Brain microvascular endothelial cell (primary cell): ENCODE results near the gene HAGH.
"Not testable (repeated sequence)": the region's sequence is repeated elsewhere in the genome, so short reads cannot be mapped to it uniquely, and the experiment has no call there.

Experiments used
- DNase-seq: peaks from one replicate; pipeline ENCODE4 v3.0.0-alpha.2; 2020
- H3K27ac ChIP-seq: fragments of 250-450 bp; sonication (Bioruptor Pico); 2 replicates; pipeline ENCODE4 v1.5.1; 2020; ENCODE audit warnings: mild to moderate bottlenecking, moderate library complexity
- H3K27me3 ChIP-seq: fragments of 250-450 bp; sonication (Bioruptor Pico); replicated peaks from 2 replicates; pipeline ENCODE4 v1.5.1; 2020; ENCODE audit warnings: mild to moderate bottlenecking
- H3K36me3 ChIP-seq: fragments of 250-450 bp; sonication (Bioruptor Pico); replicated peaks from 2 replicates; pipeline ENCODE4 v1.5.1; 2020; ENCODE audit warnings: mild to moderate bottlenecking
- H3K4me3 ChIP-seq: 2 replicates; pipeline ENCODE4 v1.5.1; 2011; ENCODE audit warnings: low read depth, mild to moderate bottlenecking, control low read depth, low read length, moderate library complexity
- in situ Hi-C: cut with HindIII; loops from 2 replicates; pipeline ENCODE4 v1.10.0; 2017; ENCODE audit warnings: low sequenced_read_pairs, low pct_ligation_motif_present
- TF ChIP-seq, protein P1 (sequence below): IDR thresholded peaks from 2 replicates; pipeline ENCODE4 v1.5.1; 2011; ENCODE audit warnings: low read depth, mild to moderate bottlenecking, moderate library complexity, low read length, control low read depth, inconsistent platforms; ENCODE audit errors: missing control alignments

HAGH gene

DNA sequence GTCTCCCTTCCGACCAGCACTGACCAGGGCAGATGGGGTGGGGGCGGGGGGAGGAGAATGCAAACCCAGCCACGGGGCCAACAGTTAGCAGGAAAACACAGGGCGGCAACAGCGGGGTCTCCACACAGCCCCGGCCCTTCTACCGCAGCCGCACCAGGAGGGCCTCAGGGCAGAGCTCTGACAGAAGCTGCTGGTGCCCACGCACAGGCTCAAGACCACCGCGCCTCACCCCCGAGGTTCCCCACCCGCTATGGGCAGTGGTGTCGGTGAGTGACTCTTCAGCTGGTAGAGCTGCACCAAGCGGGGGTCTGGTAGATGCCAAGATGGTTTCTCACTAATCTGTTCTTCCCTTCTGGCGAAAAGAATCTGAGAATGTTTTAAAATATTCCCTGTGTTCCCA lies 16.1 kb downstream of the HAGH start:
- peaks cover 15% of the 10 kb centered on the region for H3K36me3 ChIP-seq

DNA sequence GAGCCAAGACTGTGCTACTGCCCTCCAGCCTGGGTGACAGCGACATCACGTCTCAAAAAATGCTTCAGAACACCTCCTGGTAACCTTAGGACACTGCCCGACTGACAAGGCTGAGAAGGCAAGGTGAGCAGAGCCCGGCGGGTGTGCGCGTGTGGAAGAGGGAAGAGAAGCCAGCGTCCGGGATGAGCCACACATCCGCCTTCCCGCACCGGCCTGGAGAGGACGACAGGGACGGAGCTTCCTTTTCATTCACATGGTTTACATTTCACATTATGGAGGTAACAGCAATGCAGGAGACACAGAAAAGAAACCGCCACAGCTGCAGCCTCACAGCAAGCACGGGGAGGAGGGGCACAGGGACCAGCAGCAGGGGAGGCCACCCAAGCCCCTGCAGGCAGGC lies 16.5 kb downstream of the HAGH start:
- DNase-seq = no peak
- peaks cover 13% of the 10 kb centered on the region for H3K36me3 ChIP-seq
- in situ Hi-C loops = no loop called here
- no peaks in the 10 kb centered on the region for H3K27me3 ChIP-seq
- TF ChIP-seq, protein P1, sequence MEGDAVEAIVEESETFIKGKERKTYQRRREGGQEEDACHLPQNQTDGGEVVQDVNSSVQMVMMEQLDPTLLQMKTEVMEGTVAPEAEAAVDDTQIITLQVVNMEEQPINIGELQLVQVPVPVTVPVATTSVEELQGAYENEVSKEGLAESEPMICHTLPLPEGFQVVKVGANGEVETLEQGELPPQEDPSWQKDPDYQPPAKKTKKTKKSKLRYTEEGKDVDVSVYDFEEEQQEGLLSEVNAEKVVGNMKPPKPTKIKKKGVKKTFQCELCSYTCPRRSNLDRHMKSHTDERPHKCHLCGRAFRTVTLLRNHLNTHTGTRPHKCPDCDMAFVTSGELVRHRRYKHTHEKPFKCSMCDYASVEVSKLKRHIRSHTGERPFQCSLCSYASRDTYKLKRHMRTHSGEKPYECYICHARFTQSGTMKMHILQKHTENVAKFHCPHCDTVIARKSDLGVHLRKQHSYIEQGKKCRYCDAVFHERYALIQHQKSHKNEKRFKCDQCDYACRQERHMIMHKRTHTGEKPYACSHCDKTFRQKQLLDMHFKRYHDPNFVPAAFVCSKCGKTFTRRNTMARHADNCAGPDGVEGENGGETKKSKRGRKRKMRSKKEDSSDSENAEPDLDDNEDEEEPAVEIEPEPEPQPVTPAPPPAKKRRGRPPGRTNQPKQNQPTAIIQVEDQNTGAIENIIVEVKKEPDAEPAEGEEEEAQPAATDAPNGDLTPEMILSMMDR = no peak
- H3K27ac ChIP-seq = no peak overlapping the region
- H3K4me3 ChIP-seq = no peak overlapping the region

More for the DNA sequence above, 16.1 kb downstream of the HAGH start:
- TF ChIP-seq, protein P1 = no peak
- in situ Hi-C loops = no loop called here
- no peak for DNase-seq
- Histone ChIP-seq H3K27me3 (no peaks in the 10 kb centered on the region), H3K4me3 (no peak overlapping the region), H3K27ac (no peak overlapping the region)

DNA sequence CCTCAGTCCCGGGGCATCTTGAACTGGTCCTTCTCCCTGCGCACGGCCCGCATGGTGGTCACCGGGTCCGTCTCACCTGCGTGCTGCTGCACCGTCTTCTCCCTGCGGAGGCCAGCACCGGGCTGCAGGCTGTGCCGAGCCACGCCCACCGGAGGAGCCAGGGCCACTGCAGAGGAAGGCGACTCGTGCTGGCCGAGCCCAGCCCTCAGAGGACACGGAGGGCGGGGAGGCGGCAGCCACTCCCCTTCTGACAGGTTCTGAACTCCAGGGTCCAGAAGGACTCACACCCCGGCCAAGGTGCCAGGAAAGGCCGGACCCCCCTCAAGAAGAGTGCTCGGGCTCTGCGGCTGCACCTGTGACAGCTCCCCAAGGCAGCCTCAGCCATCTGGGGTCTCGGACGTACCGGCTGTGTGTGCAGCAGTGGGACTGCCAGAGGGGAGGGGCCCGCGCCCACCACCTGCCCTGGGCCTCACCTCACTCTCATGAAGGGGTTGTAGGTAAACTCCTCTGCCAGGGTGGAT lies 17.3 kb downstream of the HAGH start:
- no peak for DNase-seq
- H3K27me3 ChIP-seq = no peaks in the 10 kb centered on the region
- in situ Hi-C loops = no loop called here
- no peak overlapping the region for H3K27ac ChIP-seq
- TF ChIP-seq, protein P1 = no peak
- no peak overlapping the region for H3K4me3 ChIP-seq
- H3K36me3 ChIP-seq = peaks cover 13% of the 10 kb centered on the region

DNA sequence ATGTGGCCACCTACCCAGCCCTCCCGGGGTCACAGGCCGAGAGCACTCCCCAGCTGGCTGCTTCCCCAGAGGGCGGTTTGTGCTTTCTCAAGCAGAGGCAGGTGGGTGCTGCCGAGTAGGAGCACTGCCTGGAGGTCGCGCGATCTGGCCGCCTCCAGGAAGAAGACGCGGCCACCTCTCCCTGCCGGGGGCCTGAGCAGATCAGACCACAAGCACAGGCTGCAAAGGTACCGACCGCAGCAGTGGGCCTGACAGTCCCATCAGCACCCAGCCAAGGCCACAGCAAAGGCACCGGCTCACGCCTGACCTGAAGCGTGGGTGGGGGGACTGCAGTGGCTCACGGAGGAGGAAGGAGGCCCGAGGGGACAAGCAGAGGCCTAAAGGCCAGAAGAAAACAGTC lies 17.9 kb downstream of the HAGH start:
- in situ Hi-C loops = no loop called here
- DNase-seq = no peak
- peaks cover 13% of the 10 kb centered on the region for H3K36me3 ChIP-seq
- H3K4me3 ChIP-seq = no peak overlapping the region
- TF ChIP-seq, protein P1 = no peak
- H3K27me3 ChIP-seq = no peaks in the 10 kb centered on the region
- H3K27ac ChIP-seq = no peak overlapping the region

DNA sequence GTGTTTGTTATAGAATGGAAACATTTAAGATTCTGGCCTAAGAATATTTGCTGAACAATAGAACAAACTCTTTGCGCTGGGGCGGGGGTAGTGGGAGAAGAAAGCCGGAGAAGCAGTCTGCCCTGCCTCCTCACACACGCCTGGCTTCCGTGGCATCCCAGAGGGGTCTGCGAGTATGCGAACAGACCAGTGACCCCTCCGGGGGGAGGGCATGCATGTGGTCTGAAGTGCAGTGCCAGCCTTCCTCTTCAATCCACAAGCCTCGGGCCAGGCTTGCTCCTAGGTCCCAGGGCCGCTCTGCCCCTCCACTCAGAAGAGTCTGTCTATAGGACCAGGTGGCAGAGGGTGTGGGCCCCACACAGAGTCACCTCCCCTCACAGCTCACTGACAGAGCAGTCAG lies 19.0 kb downstream of the HAGH start:
- TF ChIP-seq, protein P1 = no peak
- peaks cover 13% of the 10 kb centered on the region for H3K36me3 ChIP-seq
- DNase-seq = no peak
- H3K27me3 ChIP-seq = no peaks in the 10 kb centered on the region
- in situ Hi-C loops = no loop called here
- no peak overlapping the region for H3K4me3 ChIP-seq
- no peak overlapping the region for H3K27ac ChIP-seq

DNA sequence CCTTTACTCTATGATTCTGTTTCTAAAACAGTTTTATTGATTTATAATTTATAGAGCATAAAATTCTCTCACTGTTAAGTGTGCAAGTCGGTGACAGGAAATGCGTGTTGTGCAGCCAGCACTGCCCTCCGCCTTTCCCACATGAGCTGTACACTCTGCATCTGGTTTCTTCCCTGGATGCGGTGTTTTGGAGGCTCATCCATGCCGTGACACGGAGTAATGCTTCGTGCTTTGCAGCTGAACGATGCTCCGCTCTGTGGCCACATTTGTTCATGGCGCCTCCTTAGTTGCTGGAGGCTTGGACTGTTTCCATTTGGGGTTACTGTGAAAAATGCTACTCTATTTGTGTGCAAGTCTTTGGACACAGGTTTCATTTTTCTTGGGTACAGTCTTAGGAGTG lies 25.9 kb downstream of the HAGH start:
- in situ Hi-C loops = no loop called here
- Histone ChIP-seq H3K27ac (no peak overlapping the region), H3K4me3 (no peak overlapping the region), H3K27me3 (no peaks in the 10 kb centered on the region), H3K36me3 (no peaks in the 10 kb centered on the region)
- TF ChIP-seq, protein P1 = no peak
- DNase-seq = no peak

DNA sequence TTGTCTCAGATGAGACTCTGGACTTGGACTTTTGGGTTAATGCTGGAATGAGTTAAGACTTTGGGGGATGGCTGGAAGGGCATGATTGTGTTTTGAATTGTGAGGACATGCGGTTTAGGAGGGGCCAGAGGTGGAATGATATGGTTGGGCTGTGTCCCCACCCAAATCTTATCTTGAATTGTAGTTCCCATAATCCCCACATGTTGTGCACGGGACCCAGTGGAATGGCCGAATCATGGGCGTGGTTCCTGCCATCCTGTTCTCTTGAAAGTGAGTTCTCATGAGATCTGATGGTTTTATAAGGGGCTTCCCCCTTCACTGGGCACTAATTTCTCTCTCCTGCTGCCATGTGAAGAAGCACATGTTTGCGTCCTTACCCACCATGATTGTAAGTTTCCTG lies 27.4 kb downstream of the HAGH start:
- DNase-seq, in situ Hi-C loops, H3K36me3 ChIP-seq, H3K4me3 ChIP-seq, H3K27ac ChIP-seq, H3K27me3 ChIP-seq: not testable (repeated sequence)
